GM18505 (cell line): Measurements from ENCODE around the gene RPS18.

ENCODE experiments used
- ATAC-seq: cut with Tn5 transposase; IDR thresholded peaks from one replicate; pipeline ENCODE4 v1.9.1; 2021; ENCODE audit not compliant: unreplicated experiment
- POLR2A ChIP-seq: IDR thresholded peaks from 4 replicates; pipeline ENCODE4 v1.6.1; 2011; ENCODE audit warnings: borderline replicate concordance; ENCODE audit not compliant: insufficient read depth, insufficient read length; ENCODE audit errors: extremely low read depth

The RPS18 gene

GRCh38 chr6:33304216-33304615, 32.3 kb downstream of the RPS18 start:
- no peak for ATAC-seq
- TF ChIP-seq POLR2A: no peak

DNA sequence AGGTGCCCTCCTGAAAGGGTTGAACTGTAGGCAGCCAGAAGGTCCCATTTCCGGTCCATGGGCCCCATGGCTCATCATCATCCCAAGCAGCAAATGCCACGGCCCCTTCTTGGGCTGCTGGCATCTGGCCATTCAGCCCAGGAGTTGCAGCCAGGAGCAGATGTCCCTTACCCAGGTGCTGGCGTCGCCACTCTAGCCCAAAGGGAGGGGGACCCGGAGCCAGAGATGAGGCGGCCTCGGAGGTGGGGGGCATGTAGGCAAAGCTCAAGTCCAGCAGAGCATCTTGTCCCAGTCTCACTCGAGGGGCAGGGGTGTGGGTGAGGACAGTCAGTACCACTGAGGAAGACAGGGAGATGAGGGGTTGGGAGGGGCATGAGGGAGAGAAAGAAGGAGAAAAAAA, 33.2 kb downstream of the RPS18 start:
- ATAC-seq: no peak
- TF ChIP-seq POLR2A: no peak

DNA sequence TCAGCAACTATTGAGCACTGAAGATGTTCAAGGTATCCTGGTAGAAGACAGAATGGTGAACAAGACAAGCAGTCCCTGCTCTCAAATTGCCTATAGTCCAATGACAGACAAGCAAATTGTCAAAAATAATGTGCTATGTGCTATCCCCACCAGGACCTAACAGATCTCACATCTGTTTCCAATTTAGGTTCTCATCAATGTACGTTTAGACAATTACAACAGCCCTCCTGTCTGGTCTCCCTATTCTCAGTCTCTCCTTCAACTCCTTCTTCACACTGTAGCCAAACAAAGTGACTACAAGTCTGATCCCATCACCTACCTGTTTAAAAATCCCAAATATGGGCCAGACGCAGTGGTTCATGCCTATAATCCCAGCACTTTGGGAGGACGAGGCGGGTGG, 34.5 kb downstream of the RPS18 start:
- TF ChIP-seq POLR2A: no peak

DNA sequence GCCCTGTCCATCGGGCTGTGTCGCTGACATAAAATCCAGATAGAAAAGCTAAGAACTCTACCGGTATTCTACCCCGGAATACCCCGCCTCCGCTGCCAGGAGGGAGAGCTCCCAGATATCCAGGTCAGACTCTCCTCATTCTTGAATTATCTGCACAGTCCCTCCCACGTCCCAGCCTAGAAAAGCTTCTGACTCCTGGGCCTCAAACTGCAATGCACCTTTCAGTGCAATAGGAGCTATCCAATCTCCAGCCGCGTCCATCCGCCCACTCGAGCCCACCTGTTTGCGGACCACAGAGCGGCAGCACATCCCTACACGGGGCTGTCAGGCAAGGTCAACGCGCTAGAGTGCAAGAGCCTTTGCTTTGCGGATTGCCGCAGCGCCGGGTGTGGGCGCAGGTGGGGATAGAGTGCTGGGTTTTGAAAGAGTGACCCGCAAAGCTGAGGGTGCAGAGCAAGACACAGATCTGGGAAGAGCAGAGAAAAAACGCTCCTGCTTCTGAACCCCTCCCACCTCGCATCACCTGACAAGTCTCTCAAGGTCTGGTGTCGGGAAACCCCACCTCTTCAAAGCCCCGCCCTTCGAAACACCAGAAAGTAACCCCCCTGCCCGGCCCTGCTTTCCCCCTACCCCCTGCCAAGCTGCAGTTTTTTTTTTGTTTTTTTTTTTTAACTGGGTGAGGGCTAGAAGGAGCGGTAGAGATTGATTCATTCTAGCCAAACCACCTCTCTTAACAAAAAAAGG, 40.7 kb downstream of the RPS18 start:
- ATAC-seq: no peak
- no peak for TF ChIP-seq POLR2A

More for the DNA sequence above, 34.5 kb downstream of the RPS18 start:
- no peak for ATAC-seq

DNA sequence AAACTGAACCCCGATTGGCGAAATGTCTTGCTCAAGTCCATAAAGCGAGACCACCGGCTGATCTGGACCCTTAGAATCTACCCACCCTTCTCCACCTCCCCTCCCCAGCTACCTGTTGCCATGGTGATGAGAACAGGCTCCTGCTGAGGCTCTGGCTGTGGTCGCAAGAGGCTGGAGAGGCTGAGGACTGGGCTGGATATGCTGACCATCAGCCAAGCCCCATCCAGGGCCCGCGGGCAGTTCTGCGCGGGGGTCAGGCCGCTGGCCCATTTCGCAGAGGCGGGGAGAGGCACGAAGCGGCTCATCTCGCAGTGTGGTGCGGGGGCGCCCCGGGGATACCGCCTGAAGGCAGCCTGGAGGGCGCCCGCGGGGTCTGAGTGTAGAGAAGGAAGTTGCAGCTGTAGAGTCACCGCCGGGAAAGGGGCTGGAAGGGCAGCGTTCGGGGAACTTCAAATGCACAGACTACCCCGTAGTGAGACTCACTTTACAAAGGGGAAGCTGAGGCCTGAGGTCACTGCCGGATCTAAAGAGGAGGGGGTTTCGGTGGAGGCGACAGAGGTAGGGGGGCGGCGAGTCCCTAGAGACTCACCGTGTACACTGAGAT, 41.3 kb downstream of the RPS18 start:
- TF ChIP-seq POLR2A: no peak
- ATAC-seq: no peak

DNA sequence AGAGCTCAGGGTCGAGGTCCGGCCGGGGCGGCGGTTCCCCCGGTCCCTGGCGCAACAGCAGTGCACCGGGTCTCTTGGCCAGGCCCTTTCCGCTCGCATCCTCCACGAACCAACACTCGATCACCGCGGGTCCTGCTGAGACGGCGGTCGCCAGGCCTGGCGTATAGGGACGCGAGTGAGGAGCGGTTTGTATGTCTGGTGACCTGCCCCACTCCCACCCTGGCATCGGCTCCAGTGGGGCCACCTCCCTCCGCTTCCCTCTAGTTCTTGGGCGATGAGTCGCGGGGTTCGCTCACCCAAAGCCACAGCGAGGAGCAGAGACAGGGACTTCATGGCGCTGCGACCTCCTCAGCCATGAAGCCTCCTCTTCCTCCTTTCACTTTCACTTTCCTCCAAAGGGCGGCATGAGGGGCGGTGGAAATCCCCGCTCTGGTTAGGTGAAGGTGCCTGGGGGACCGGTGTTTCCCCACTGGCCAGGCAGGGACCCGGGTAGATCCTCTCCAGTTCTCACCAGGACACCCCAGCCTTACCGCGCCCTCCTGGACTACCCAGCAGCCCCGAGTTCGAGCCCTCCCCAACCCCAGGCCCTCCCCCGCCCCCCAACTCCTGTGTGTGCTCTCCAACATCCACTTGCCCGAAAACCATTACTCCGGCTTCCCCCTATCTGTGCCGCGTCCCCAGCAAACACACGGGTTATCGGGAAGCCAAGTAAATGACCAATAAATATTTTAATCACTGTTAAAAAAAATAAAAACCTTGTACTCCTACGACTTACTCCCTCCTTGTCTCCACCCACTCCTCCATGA, 42.0 kb downstream of the RPS18 start, which contains the start of gene TAPBP:
TAPBP (minus strand) TSS at position 370 of the 806 bp plus-strand sequence; CDS start at position 333, 37 bp downstream.
- TF ChIP-seq POLR2A: peak; percentile 84
- peak; percentile 30 for ATAC-seq

DNA sequence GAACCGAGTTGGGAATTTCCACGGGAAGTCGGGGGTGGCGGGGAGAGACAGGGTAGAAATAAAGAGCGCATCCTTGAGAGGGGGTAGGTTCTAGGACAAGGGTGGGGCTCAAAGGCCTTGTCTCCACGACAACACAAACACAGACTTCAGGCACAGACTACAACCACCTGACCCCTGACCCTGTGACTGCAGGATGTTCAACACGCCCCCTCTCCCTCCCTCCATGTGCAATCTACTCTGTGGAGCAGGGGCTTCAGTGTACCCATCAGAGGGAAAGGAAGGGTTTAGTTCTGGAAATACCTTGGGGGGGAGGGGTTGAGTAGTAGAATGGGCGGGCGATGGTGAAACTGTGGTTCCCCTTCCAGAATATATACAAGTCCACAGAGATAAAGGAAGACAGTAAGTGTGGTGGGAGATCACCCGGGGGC, 42.7 kb downstream of the RPS18 start:
- no peak for TF ChIP-seq POLR2A
- no peak for ATAC-seq

- TF ChIP-seq POLR2A: no peak
- ATAC-seq: no peak
These were observed 43.3 kb downstream of the RPS18 start for GRCh38 chr6:33314943-33315792.

DNA sequence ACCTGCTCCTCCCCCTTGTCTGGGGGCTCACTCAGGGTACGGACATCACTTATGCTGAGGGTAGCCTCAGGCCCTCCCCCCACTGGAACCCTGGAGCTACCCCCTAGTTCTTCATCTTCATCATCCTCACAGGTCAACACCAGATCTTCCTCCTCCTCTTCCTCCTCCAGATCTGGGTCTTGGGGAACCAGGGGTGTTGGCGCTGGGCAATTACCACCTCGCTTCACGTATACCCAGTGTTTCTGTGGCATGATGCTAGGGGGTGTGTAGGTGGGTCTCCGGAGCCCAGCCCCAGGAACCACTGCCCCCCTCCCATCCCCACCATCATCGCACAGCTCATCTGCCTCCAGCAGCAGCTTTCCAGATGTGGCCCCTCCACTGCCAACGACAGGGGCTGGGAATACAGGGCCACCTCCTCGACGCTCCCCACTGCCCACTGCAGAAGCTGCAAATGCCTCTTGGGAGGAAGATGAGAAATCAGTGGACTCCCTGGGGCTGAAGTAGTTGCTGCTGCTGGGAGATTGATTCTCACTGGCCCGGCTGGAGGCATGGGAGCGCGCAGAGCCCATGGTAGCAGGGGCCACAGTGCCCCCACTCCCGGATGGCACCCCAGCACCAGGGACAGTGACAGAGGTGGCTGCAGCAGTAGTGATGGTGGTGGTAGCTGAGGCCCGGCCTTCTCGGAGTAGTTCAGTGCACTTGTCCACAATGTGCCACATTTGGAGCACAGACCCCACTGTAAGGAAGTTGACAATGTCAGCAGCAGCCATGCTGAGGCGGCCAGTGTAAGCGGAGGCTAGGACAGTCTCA, 44.1 kb downstream of the RPS18 start:
- ATAC-seq: no peak
- TF ChIP-seq POLR2A: no peak

- TF ChIP-seq POLR2A: no peak
- no peak for ATAC-seq
These were observed 44.9 kb downstream of the RPS18 start for GRCh38 chr6:33316603-33317418.

DNA sequence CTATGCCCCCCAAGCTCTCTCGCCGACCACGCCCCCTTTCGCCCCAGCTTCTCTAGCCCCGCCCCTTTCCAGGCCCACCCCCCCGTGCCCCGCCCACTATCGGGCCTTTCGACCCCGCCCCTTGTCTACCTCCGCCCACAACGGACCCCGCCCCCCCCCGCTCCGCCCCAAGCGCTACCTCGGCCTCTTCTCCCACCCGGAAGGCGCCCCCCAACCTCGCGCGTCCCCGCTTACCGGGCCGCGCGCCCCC, 45.5 kb downstream of the RPS18 start:
- no peak for ATAC-seq
- TF ChIP-seq POLR2A: no peak
